ENCODE data around the gene TULP4.

TULP4 gene

GRCh38 chr6:158487495-158487894 is 175.2 kb downstream of the TULP4 start:
- TF ChIP-seq CEBPB (IDR thresholded peaks at IDR 0.05) (no peak), TAF1 (IDR thresholded peaks at IDR 0.05; ENCODE audit: low read depth) (no peak), RAD21 (IDR thresholded peaks at IDR 0.05; ENCODE audit: low read depth) (no peak), YY1 (IDR thresholded peaks at IDR 0.05; ENCODE audit: low read depth) (no peak), TCF12 (IDR thresholded peaks at IDR 0.05; ENCODE audit: low read depth) (no peak), EP300 (IDR thresholded peaks at IDR 0.05; ENCODE audit: borderline replicate concordance) (no peak), TEAD4 (IDR thresholded peaks at IDR 0.05) (no peak), ZBTB7A (IDR thresholded peaks at IDR 0.05; ENCODE audit: low read depth) (no peak), EGR1 (IDR thresholded peaks at IDR 0.05) (no peak), FOXM1 (IDR thresholded peaks at IDR 0.05; ENCODE audit: borderline replicate concordance, low read depth) (no peak), CREB1 (IDR thresholded peaks at IDR 0.05; ENCODE audit: low read depth) (no peak), NFIC (IDR thresholded peaks at IDR 0.05) (no peak)
- TF ChIP-seq, protein P1, sequence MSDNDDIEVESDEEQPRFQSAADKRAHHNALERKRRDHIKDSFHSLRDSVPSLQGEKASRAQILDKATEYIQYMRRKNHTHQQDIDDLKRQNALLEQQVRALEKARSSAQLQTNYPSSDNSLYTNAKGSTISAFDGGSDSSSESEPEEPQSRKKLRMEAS (IDR thresholded peaks at IDR 0.05), result no peak
- TF ChIP-seq, protein P2, sequence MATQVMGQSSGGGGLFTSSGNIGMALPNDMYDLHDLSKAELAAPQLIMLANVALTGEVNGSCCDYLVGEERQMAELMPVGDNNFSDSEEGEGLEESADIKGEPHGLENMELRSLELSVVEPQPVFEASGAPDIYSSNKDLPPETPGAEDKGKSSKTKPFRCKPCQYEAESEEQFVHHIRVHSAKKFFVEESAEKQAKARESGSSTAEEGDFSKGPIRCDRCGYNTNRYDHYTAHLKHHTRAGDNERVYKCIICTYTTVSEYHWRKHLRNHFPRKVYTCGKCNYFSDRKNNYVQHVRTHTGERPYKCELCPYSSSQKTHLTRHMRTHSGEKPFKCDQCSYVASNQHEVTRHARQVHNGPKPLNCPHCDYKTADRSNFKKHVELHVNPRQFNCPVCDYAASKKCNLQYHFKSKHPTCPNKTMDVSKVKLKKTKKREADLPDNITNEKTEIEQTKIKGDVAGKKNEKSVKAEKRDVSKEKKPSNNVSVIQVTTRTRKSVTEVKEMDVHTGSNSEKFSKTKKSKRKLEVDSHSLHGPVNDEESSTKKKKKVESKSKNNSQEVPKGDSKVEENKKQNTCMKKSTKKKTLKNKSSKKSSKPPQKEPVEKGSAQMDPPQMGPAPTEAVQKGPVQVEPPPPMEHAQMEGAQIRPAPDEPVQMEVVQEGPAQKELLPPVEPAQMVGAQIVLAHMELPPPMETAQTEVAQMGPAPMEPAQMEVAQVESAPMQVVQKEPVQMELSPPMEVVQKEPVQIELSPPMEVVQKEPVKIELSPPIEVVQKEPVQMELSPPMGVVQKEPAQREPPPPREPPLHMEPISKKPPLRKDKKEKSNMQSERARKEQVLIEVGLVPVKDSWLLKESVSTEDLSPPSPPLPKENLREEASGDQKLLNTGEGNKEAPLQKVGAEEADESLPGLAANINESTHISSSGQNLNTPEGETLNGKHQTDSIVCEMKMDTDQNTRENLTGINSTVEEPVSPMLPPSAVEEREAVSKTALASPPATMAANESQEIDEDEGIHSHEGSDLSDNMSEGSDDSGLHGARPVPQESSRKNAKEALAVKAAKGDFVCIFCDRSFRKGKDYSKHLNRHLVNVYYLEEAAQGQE (IDR thresholded peaks at IDR 0.05; ENCODE audit: low read depth), result no peak
- TF ChIP-seq, protein P3, sequence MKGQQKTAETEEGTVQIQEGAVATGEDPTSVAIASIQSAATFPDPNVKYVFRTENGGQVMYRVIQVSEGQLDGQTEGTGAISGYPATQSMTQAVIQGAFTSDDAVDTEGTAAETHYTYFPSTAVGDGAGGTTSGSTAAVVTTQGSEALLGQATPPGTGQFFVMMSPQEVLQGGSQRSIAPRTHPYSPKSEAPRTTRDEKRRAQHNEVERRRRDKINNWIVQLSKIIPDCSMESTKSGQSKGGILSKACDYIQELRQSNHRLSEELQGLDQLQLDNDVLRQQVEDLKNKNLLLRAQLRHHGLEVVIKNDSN (IDR thresholded peaks at IDR 0.05), result no peak

DNA sequence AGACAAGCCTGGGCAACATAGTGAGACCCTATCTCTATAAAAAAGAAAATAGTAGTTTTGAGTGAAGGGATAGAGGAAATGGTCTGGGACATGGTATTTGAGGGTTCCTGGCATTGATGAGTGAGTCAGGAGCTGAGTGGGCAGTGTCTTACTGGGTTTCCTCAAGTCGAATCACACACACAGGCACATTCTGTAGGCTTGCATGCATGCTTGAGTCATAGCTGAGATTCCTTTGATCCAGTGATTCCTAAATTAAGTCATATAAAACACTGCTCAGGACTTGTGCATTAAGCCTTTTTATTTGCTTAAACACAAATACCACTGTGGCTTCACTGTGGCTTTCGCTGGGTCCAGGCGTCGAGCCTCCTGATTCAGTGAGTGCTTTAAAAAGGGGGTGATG is 175.8 kb downstream of the TULP4 start:
- TF ChIP-seq, protein P1 (IDR thresholded peaks at IDR 0.05), result no peak
- TF ChIP-seq EP300 (IDR thresholded peaks at IDR 0.05; ENCODE audit: borderline replicate concordance), result no peak
- no peak for TF ChIP-seq RAD21 (IDR thresholded peaks at IDR 0.05; ENCODE audit: low read depth)
- no peak for TF ChIP-seq NFIC (IDR thresholded peaks at IDR 0.05)
- no peak for TF ChIP-seq TAF1 (IDR thresholded peaks at IDR 0.05; ENCODE audit: low read depth)
- TF ChIP-seq TEAD4 (IDR thresholded peaks at IDR 0.05), result no peak
- no peak for TF ChIP-seq CEBPB (IDR thresholded peaks at IDR 0.05)
- TF ChIP-seq TCF12 (IDR thresholded peaks at IDR 0.05; ENCODE audit: low read depth), result no peak
- TF ChIP-seq, protein P3 (IDR thresholded peaks at IDR 0.05), result no peak
- no peak for TF ChIP-seq EGR1 (IDR thresholded peaks at IDR 0.05)
- no peak for TF ChIP-seq FOXM1 (IDR thresholded peaks at IDR 0.05; ENCODE audit: borderline replicate concordance, low read depth)
- TF ChIP-seq, protein P2 (IDR thresholded peaks at IDR 0.05; ENCODE audit: low read depth), result no peak
- no peak for TF ChIP-seq ZBTB7A (IDR thresholded peaks at IDR 0.05; ENCODE audit: low read depth)
- no peak for TF ChIP-seq CREB1 (IDR thresholded peaks at IDR 0.05; ENCODE audit: low read depth)
- TF ChIP-seq YY1 (IDR thresholded peaks at IDR 0.05; ENCODE audit: low read depth), result no peak

DNA sequence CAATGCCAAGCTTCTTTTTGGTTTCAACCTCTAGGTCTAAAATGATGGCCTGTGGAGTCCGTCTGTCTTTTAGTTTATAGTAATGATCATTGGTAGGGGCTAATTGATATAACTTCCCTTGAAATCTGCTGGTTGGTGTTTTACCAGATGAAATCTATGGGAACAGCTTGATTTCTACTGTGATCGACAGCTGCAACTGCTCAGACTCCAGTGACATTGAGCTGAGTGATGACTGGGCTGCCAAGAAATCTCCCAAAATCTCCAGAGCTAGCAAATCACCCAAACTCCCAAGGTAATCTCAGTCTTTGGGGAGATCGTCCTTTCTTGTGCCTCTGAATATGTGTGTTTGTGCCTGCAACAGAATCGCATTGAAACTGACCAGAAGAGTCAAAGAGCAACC is 177.2 kb downstream of the TULP4 start:
- TF ChIP-seq CEBPB (IDR thresholded peaks at IDR 0.05) (no peak), FOXM1 (IDR thresholded peaks at IDR 0.05; ENCODE audit: borderline replicate concordance, low read depth) (no peak), EP300 (IDR thresholded peaks at IDR 0.05; ENCODE audit: borderline replicate concordance) (no peak), ZBTB7A (IDR thresholded peaks at IDR 0.05; ENCODE audit: low read depth) (no peak), YY1 (IDR thresholded peaks at IDR 0.05; ENCODE audit: low read depth) (no peak), CREB1 (IDR thresholded peaks at IDR 0.05; ENCODE audit: low read depth) (no peak), EGR1 (IDR thresholded peaks at IDR 0.05) (no peak), TAF1 (IDR thresholded peaks at IDR 0.05; ENCODE audit: low read depth) (no peak), RAD21 (IDR thresholded peaks at IDR 0.05; ENCODE audit: low read depth) (no peak), TCF12 (IDR thresholded peaks at IDR 0.05; ENCODE audit: low read depth) (no peak), TEAD4 (IDR thresholded peaks at IDR 0.05) (no peak)
- TF ChIP-seq, protein P2 (IDR thresholded peaks at IDR 0.05; ENCODE audit: low read depth), result no peak
- TF ChIP-seq, protein P3 (IDR thresholded peaks at IDR 0.05), result no peak
- TF ChIP-seq, protein P1 (IDR thresholded peaks at IDR 0.05), result no peak
